ENCODE results near the gene ARHGAP22. TPM values are rescaled to one million over a fixed set of nuclear protein-coding genes. Genes with fewer than 3 reads are reported as not detected.

Gene ARHGAP22
- total RNA-seq, 3 donors from 2014 or later (not counting 1 experiment from before 2014, with no cell fraction given): 0.21 to 0.40 TPM; not detected in 1

DNA sequence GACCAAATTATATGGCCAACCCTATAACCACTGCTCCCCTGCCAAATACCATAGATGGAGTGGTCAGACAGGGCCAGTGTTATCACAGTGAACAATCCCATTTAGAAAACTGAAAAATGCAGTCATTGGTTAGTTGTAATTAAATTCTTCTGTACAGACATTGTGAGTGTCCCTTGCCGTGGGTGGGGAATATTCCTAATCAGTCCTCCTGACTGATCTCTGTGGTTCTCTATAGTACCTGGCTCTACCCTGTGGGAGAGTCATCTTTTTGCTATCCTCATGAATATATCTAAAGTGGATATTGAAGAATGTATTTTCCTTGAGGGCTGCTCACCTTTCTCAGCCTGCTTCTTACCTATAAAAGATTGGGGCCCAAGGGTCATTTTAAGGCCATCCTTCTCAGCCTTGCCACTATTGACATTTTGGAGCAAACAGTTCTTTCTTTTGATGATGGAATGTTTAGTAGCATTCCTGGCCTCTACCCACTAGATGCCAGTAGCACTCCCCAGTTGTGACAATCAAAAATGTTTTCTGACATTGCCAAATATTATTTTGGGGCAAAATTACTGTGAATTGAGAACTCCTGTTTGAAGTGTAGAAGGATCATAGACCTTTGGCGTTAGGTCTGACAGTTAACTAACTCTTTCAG, 188.2 kb downstream of the ARHGAP22 start:
- Histone ChIP-seq H3K27ac (ENCODE audit: low read length) (no peak overlapping the region), H3K4me1 (ENCODE audit: control insufficient read depth, insufficient read depth, low read length) (no peaks in the 10 kb centered on the region), H3K4me3 (ENCODE audit: low read length) (no peak overlapping the region), H3K36me3 (ENCODE audit: control insufficient read depth, insufficient read depth, low read length) (peaks cover 3% of the 10 kb centered on the region), H3K9me3 (ENCODE audit: control insufficient read depth, insufficient read depth, low read length) (no peaks in the 10 kb centered on the region), H3K27me3 (ENCODE audit: control insufficient read depth, insufficient read depth, low read length) (no peaks in the 10 kb centered on the region)
- Mint-ChIP-seq H3K36me3 (peaks cover 11% of the 10 kb centered on the region), H3K27me3 (ENCODE audit: low read depth in 2 of 2) (no peaks in the 10 kb centered on the region), H3K4me3 (no peak overlapping the region), H3K4me1 (peaks cover 0 to 4% of the 10 kb centered on the region in 2 donors), H3K9me3 (peaks cover 2 to 8% of the 10 kb centered on the region in 2 donors), H3K27ac (no peak overlapping the region)
- TF ChIP-seq, protein P1, sequence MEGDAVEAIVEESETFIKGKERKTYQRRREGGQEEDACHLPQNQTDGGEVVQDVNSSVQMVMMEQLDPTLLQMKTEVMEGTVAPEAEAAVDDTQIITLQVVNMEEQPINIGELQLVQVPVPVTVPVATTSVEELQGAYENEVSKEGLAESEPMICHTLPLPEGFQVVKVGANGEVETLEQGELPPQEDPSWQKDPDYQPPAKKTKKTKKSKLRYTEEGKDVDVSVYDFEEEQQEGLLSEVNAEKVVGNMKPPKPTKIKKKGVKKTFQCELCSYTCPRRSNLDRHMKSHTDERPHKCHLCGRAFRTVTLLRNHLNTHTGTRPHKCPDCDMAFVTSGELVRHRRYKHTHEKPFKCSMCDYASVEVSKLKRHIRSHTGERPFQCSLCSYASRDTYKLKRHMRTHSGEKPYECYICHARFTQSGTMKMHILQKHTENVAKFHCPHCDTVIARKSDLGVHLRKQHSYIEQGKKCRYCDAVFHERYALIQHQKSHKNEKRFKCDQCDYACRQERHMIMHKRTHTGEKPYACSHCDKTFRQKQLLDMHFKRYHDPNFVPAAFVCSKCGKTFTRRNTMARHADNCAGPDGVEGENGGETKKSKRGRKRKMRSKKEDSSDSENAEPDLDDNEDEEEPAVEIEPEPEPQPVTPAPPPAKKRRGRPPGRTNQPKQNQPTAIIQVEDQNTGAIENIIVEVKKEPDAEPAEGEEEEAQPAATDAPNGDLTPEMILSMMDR (IDR thresholded peaks at IDR 0.05): no peak
- WGBS (ENCODE audit: insufficient coverage): 94% methylated on average over 2 of the region's 2 CpGs
- intact Hi-C loops (cut with micrococcal nuclease): no loop called here
- ATAC-seq: no peak
- DNase-seq: no peak

DNA sequence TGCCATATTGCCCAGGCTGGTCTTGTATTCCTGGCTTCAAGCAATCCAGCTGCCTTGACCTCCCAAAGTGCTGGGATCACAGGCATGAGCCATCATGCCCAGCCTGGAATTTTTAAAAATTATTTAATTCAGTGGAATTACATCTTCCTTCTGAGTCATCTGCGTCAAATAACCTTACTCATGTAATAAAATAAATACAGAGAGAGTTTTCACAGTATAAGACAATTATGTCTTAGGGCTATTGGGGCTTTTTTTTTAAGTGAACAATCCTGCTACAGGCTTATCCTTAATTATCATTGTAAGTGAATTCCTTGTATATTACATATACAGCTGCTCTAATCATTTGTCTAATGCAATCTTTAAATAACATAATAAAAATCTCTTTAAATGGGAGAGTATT, 190.1 kb downstream of the ARHGAP22 start:
- peaks cover 15% of the 10 kb centered on the region for H3K36me3 ChIP-seq (ENCODE audit: control insufficient read depth, insufficient read depth, low read length)
- no peaks in the 10 kb centered on the region for H3K27me3 Mint-ChIP-seq (ENCODE audit: low read depth in 2 of 2)
- no peak overlapping the region for H3K4me3 Mint-ChIP-seq
- TF ChIP-seq, protein P1 (IDR thresholded peaks at IDR 0.05): no peak
- no CpG with 5 or more reads among the region's 1 CpG for WGBS (ENCODE audit: insufficient coverage)
- DNase-seq (no peak), ATAC-seq (no peak)
- peaks cover 2 to 8% of the 10 kb centered on the region in 2 donors for H3K9me3 Mint-ChIP-seq
- no peak overlapping the region for H3K27ac ChIP-seq (ENCODE audit: low read length)
- H3K36me3 Mint-ChIP-seq: peaks cover 11% of the 10 kb centered on the region
- intact Hi-C loops (cut with micrococcal nuclease): no loop called here
- H3K4me1 ChIP-seq (ENCODE audit: control insufficient read depth, insufficient read depth, low read length): no peaks in the 10 kb centered on the region
- no peak overlapping the region for H3K27ac Mint-ChIP-seq
- H3K27me3 ChIP-seq (ENCODE audit: control insufficient read depth, insufficient read depth, low read length): no peaks in the 10 kb centered on the region
- H3K9me3 ChIP-seq (ENCODE audit: control insufficient read depth, insufficient read depth, low read length): no peaks in the 10 kb centered on the region
- H3K4me1 Mint-ChIP-seq: peaks cover 0 to 4% of the 10 kb centered on the region in 2 donors
- H3K4me3 ChIP-seq (ENCODE audit: low read length): no peak overlapping the region

DNA sequence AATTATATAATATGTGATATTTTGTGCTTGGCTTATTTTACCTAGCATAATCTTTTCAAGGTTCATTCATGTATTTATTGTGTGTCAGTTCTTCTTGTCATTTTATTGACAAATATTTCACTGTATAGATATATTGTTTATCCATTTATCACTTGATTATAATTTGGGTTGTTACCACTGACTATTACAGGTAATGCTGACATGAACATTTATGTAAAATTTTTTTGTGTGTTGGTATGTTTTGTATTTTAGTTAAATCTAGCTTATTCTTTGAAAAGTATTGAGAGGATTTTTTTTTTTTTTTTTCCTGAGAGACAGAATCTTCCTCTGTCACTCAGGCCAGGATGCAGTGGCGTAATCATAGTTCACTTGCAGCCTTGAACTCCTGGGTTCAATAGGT, 190.7 kb downstream of the ARHGAP22 start:
- peaks cover 2 to 8% of the 10 kb centered on the region in 2 donors for H3K9me3 Mint-ChIP-seq
- Histone ChIP-seq H3K9me3 (ENCODE audit: control insufficient read depth, insufficient read depth, low read length) (no peaks in the 10 kb centered on the region), H3K36me3 (ENCODE audit: control insufficient read depth, insufficient read depth, low read length) (peaks cover 15% of the 10 kb centered on the region), H3K27ac (ENCODE audit: low read length) (no peak overlapping the region), H3K4me1 (ENCODE audit: control insufficient read depth, insufficient read depth, low read length) (no peaks in the 10 kb centered on the region), H3K4me3 (ENCODE audit: low read length) (no peak overlapping the region), H3K27me3 (ENCODE audit: control insufficient read depth, insufficient read depth, low read length) (no peaks in the 10 kb centered on the region)
- no peak for ATAC-seq
- 100% methylated on average over 1 of the region's 1 CpG for WGBS (ENCODE audit: insufficient coverage)
- TF ChIP-seq, protein P1 (IDR thresholded peaks at IDR 0.05): no peak
- intact Hi-C loops (cut with micrococcal nuclease): no loop called here
- H3K36me3 Mint-ChIP-seq: peaks cover 11% of the 10 kb centered on the region
- no peak overlapping the region for H3K27ac Mint-ChIP-seq
- no peak overlapping the region for H3K4me3 Mint-ChIP-seq
- no peak for DNase-seq
- H3K27me3 Mint-ChIP-seq (ENCODE audit: low read depth in 2 of 2): no peaks in the 10 kb centered on the region
- H3K4me1 Mint-ChIP-seq: peaks cover 0 to 4% of the 10 kb centered on the region in 2 donors

DNA sequence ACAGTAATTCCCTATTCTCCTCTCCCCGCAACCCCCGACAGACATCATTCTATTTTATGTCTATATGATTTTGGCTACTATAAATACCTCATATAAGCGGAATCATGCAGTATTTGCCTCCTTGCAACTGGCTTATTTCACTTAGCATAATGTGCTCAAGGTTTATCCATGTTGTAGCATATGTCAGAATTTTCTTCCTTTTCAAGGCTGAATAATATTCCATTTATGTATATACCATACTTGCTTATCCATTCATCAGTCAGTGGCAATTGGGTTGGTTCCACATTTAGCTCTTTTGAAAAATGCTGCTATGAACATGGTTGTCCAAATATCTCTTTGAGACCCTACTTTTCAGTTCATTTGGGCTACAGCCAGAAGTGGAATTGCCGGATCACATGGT, 191.9 kb downstream of the ARHGAP22 start:
- H3K9me3 ChIP-seq (ENCODE audit: control insufficient read depth, insufficient read depth, low read length): no peaks in the 10 kb centered on the region
- peaks cover 2 to 8% of the 10 kb centered on the region in 2 donors for H3K9me3 Mint-ChIP-seq
- no peaks in the 10 kb centered on the region for H3K4me1 Mint-ChIP-seq
- H3K4me3 Mint-ChIP-seq: no peak overlapping the region
- no peak for DNase-seq
- ATAC-seq: no peak
- H3K27me3 Mint-ChIP-seq (ENCODE audit: low read depth in 2 of 2): no peaks in the 10 kb centered on the region
- H3K27ac ChIP-seq (ENCODE audit: low read length): no peak overlapping the region
- 100% methylated on average over 4 of the region's 4 CpGs for WGBS (ENCODE audit: insufficient coverage)
- H3K27ac Mint-ChIP-seq: no peak overlapping the region
- H3K36me3 Mint-ChIP-seq: peaks cover 11% of the 10 kb centered on the region
- H3K4me3 ChIP-seq (ENCODE audit: low read length): no peak overlapping the region
- no peaks in the 10 kb centered on the region for H3K27me3 ChIP-seq (ENCODE audit: control insufficient read depth, insufficient read depth, low read length)
- no peaks in the 10 kb centered on the region for H3K4me1 ChIP-seq (ENCODE audit: control insufficient read depth, insufficient read depth, low read length)
- peaks cover 15% of the 10 kb centered on the region for H3K36me3 ChIP-seq (ENCODE audit: control insufficient read depth, insufficient read depth, low read length)
- TF ChIP-seq, protein P1 (IDR thresholded peaks at IDR 0.05): no peak
- intact Hi-C loops (cut with micrococcal nuclease): no loop called here
